Subcutaneous abdominal adipose tissue (tissue), 5 donors: ENCODE results near the gene BIRC3.
"Not testable (repeated sequence)": the region's sequence is repeated elsewhere in the genome, so short reads cannot be mapped to it uniquely, and the experiment has no call there.

Experiments
- H3K27ac ChIP-seq: one replicate; pipeline ENCODE4 v1.7.0; 2013; ENCODE audit warnings: low read depth, mild to moderate bottlenecking, inconsistent platforms, low read length, moderate library complexity
- H3K27me3 ChIP-seq, 5 donors: one replicate each; pipeline ENCODE4 v1.7.0; 2013; ENCODE audit warnings: low read length in 5 of 5, inconsistent platforms in 1 of 5; ENCODE audit not compliant: control insufficient read depth in 5 of 5, insufficient read depth in 4 of 5
- H3K36me3 ChIP-seq, 5 donors: one replicate each; pipeline ENCODE4 v1.7.0; 2013; ENCODE audit warnings: low read length in 5 of 5; ENCODE audit not compliant: control insufficient read depth in 5 of 5, insufficient read depth in 5 of 5
- H3K4me1 ChIP-seq, 5 donors: one replicate each; pipeline ENCODE4 v1.7.0; 2013; ENCODE audit warnings: low read length in 5 of 5, mild to moderate bottlenecking in 3 of 5, moderate library complexity in 1 of 5; ENCODE audit not compliant: control insufficient read depth in 5 of 5, insufficient read depth in 5 of 5
- H3K4me3 ChIP-seq, 5 donors: one replicate each; pipeline ENCODE4 v1.7.0; 2013; ENCODE audit warnings: low read length in 5 of 5, low read depth in 1 of 5
- H3K9ac ChIP-seq, 5 donors: one replicate each; pipeline ENCODE4 v1.7.0; 2013; ENCODE audit warnings: low read length in 5 of 5, mild to moderate bottlenecking in 4 of 5, moderate library complexity in 3 of 5
- H3K9me3 ChIP-seq, 5 donors: one replicate each; pipeline ENCODE4 v1.7.0; 2013; ENCODE audit warnings: low read length in 5 of 5; ENCODE audit not compliant: control insufficient read depth in 5 of 5
- donor health status: healthy.
- donor health status: healthy.
- donor health status: healthy.
- donor health status: healthy.
- donor health status: healthy.

The BIRC3 gene

GRCh38 chr11:102361086-102362031 lies 44.1 kb downstream of the BIRC3 start:
- H3K4me3 ChIP-seq, result no peak overlapping the region
- H3K9me3 ChIP-seq, result peaks cover 0 to 4% (median 0%) of the 10 kb centered on the region in 5 donors
- no peaks in the 10 kb centered on the region for H3K27me3 ChIP-seq
- H3K27ac ChIP-seq, result no peak overlapping the region
- H3K4me1 ChIP-seq, result no peaks in the 10 kb centered on the region
- peaks cover 38 to 59% (median 52%) of the 10 kb centered on the region in 5 donors for H3K36me3 ChIP-seq
- no peak overlapping the region for H3K9ac ChIP-seq

- no peaks in the 10 kb centered on the region for H3K9me3 ChIP-seq
- H3K27me3 ChIP-seq, result no peaks in the 10 kb centered on the region
- H3K4me1 ChIP-seq, result no peaks in the 10 kb centered on the region
- H3K9ac ChIP-seq, result no peak overlapping the region
- H3K4me3 ChIP-seq, result no peak overlapping the region
- H3K27ac ChIP-seq, result no peak overlapping the region
- peaks cover 50 to 75% (median 56%) of the 10 kb centered on the region in 5 donors for H3K36me3 ChIP-seq
These were observed 47.7 kb downstream of the BIRC3 start for GRCh38 chr11:102364991-102365390.

GRCh38 chr11:102367364-102367763 lies 50.1 kb downstream of the BIRC3 start:
- Histone ChIP-seq H3K27me3 (no peaks in the 10 kb centered on the region), H3K9me3 (no peaks in the 10 kb centered on the region), H3K4me1 (no peaks in the 10 kb centered on the region), H3K4me3 (no peak overlapping the region), H3K27ac (no peak overlapping the region), H3K9ac (no peak overlapping the region), H3K36me3 (peaks cover 38 to 56% (median 50%) of the 10 kb centered on the region in 5 donors)

GRCh38 chr11:102368472-102368871 lies 51.2 kb downstream of the BIRC3 start:
- Histone ChIP-seq H3K4me3 (no peak overlapping the region), H3K9ac (no peak overlapping the region), H3K27ac (no peak overlapping the region), H3K27me3 (no peaks in the 10 kb centered on the region), H3K9me3 (no peaks in the 10 kb centered on the region), H3K36me3 (peaks cover 33 to 50% (median 39%) of the 10 kb centered on the region in 5 donors), H3K4me1 (no peaks in the 10 kb centered on the region)

GRCh38 chr11:102374633-102375424 lies 57.5 kb downstream of the BIRC3 start:
- peaks cover 16 to 36% (median 32%) of the 10 kb centered on the region in 5 donors for H3K36me3 ChIP-seq

GRCh38 chr11:102375720-102376399 lies 58.6 kb downstream of the BIRC3 start:
- H3K9ac ChIP-seq, result no peak overlapping the region
- H3K27ac ChIP-seq, result no peak overlapping the region
- no peak overlapping the region for H3K4me3 ChIP-seq
- no peaks in the 10 kb centered on the region for H3K27me3 ChIP-seq
- no peaks in the 10 kb centered on the region for H3K9me3 ChIP-seq
- H3K4me1 ChIP-seq, result peaks cover 0 to 6% (median 5%) of the 10 kb centered on the region in 5 donors
- H3K36me3 ChIP-seq, result peaks cover 22 to 46% (median 40%) of the 10 kb centered on the region in 5 donors

More at GRCh38 chr11:102374633-102375424, 57.5 kb downstream of the BIRC3 start:
- H3K4me1 ChIP-seq, H3K4me3 ChIP-seq, H3K27ac ChIP-seq, H3K9me3 ChIP-seq, H3K9ac ChIP-seq, H3K27me3 ChIP-seq: not testable (repeated sequence)

GRCh38 chr11:102377891-102378290 lies 60.6 kb downstream of the BIRC3 start:
- Histone ChIP-seq H3K9ac (no peak overlapping the region), H3K27me3 (no peaks in the 10 kb centered on the region), H3K36me3 (peaks cover 28 to 55% (median 47%) of the 10 kb centered on the region in 5 donors), H3K4me3 (no peak overlapping the region), H3K9me3 (no peaks in the 10 kb centered on the region), H3K27ac (no peak overlapping the region), H3K4me1 (peaks cover 0 to 6% (median 5%) of the 10 kb centered on the region in 5 donors)

GRCh38 chr11:102378818-102379217 lies 61.5 kb downstream of the BIRC3 start:
- Histone ChIP-seq H3K27ac (no peak overlapping the region), H3K9me3 (no peaks in the 10 kb centered on the region), H3K9ac (no peak overlapping the region), H3K4me1 (peaks cover 0 to 11% (median 8%) of the 10 kb centered on the region in 5 donors), H3K4me3 (no peak overlapping the region), H3K36me3 (peaks cover 28 to 55% (median 48%) of the 10 kb centered on the region in 5 donors), H3K27me3 (no peaks in the 10 kb centered on the region)

GRCh38 chr11:102382384-102382783 lies 65.1 kb downstream of the BIRC3 start:
- Histone ChIP-seq H3K9ac (no peak overlapping the region), H3K36me3 (peaks cover 33 to 65% (median 61%) of the 10 kb centered on the region in 5 donors), H3K9me3 (no peaks in the 10 kb centered on the region), H3K4me3 (no peak overlapping the region), H3K4me1 (peaks cover 0 to 6% (median 3%) of the 10 kb centered on the region in 5 donors), H3K27ac (no peak overlapping the region), H3K27me3 (no peaks in the 10 kb centered on the region)
